SK-N-SH treated with all-trans-retinoic acid at 6 μM for 48 hours (cell line): ENCODE results near the gene PLEKHG3.

Source experiments
- CSDC2 ChIP-seq: fragments of 250-450 bp; sonication (Bioruptor Pico); IDR thresholded peaks from 2 replicates; pipeline ENCODE4 v1.5.0; 2020; ENCODE audit warnings: mild to moderate bottlenecking, moderate library complexity
- ESRRG ChIP-seq: fragments of 250-450 bp; sonication (Bioruptor Pico); IDR thresholded peaks from 2 replicates; pipeline ENCODE4 v1.6.1; 2021; ENCODE audit warnings: mild to moderate bottlenecking
- ISL1 ChIP-seq: fragments of 250-450 bp; sonication (Bioruptor Pico); IDR thresholded peaks from 2 replicates; pipeline ENCODE4 v2.1.2; 2022; ENCODE audit warnings: mild to moderate bottlenecking, moderate library complexity
- OSR1 ChIP-seq: fragments of 250-450 bp; sonication (Bioruptor Pico); IDR thresholded peaks from 2 replicates; pipeline ENCODE4 v1.8.0; 2022; ENCODE audit warnings: moderate library complexity, mild to moderate bottlenecking, inconsistent platforms
- RARB ChIP-seq: fragments of 250-450 bp; sonication (Bioruptor Pico); IDR thresholded peaks from 2 replicates; pipeline ENCODE4 v1.8.0; 2021; ENCODE audit warnings: mild to moderate bottlenecking, moderate library complexity
- SNAI2 ChIP-seq: fragments of 250-450 bp; sonication (Bioruptor Pico); IDR thresholded peaks from 2 replicates; pipeline ENCODE4 v1.5.0; 2020; ENCODE audit warnings: mild to moderate bottlenecking, moderate library complexity
- TOX ChIP-seq: fragments of 250-450 bp; sonication (Bioruptor Pico); IDR thresholded peaks from 2 replicates; pipeline ENCODE4 v1.8.0; 2021; ENCODE audit warnings: mild to moderate bottlenecking, moderate library complexity, borderline replicate concordance
- ZFP3 ChIP-seq: fragments of 250-450 bp; sonication (Bioruptor Pico); IDR thresholded peaks from 2 replicates; pipeline ENCODE4 v1.5.0; 2020; ENCODE audit warnings: mild to moderate bottlenecking, moderate library complexity
- ZNF565 ChIP-seq: fragments of 450-650 bp; formaldehyde crosslinking; conservative IDR thresholded peaks from 2 replicates; pipeline ENCODE4 v1.5.0; 2020; ENCODE audit warnings: low read depth, mild to moderate bottlenecking, moderate library complexity
- ZNF70 ChIP-seq: fragments of 450-650 bp; formaldehyde crosslinking; IDR thresholded peaks from 2 replicates; pipeline ENCODE4 v1.5.0; 2020; ENCODE audit warnings: mild to moderate bottlenecking, moderate library complexity
- TF ChIP-seq, protein P1 (sequence below): fragments of 250-450 bp; sonication (Bioruptor Pico); IDR thresholded peaks from 2 replicates; pipeline ENCODE4 v1.8.0; 2020; ENCODE audit warnings: mild to moderate bottlenecking, moderate library complexity, borderline replicate concordance
- TF ChIP-seq, protein P2 (sequence below): fragments of 250-450 bp; sonication (Bioruptor Pico); IDR thresholded peaks from 2 replicates; pipeline ENCODE4 v1.8.0; 2021; ENCODE audit warnings: low read depth, mild to moderate bottlenecking, moderate library complexity, borderline replicate concordance
- TF ChIP-seq, protein P3 (sequence below): fragments of 250-450 bp; sonication (Bioruptor Pico); IDR thresholded peaks from 2 replicates; pipeline ENCODE4 v1.5.0; 2020; ENCODE audit warnings: mild to moderate bottlenecking, moderate library complexity

DNA sequence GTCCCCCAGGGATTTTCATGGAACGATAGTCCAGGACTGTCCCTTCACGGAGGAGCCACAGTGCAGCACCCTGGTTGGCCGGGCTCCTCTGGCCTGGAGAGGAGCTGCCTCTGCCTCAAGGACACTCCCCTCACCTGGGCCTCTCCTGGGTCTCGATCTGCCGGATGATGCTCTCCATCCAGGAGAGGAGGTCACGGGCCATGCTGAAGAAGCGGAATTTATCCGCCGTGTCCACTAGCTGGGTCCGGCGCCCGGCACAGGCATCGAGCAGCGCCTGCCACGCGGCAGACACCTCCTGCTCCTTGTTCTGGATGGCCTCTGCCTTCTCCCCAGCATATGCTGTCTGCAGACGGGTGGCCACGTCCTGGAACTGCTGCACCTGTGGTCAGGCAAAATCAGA, 66.5 kb downstream of the PLEKHG3 start:
- TF ChIP-seq, protein P1, sequence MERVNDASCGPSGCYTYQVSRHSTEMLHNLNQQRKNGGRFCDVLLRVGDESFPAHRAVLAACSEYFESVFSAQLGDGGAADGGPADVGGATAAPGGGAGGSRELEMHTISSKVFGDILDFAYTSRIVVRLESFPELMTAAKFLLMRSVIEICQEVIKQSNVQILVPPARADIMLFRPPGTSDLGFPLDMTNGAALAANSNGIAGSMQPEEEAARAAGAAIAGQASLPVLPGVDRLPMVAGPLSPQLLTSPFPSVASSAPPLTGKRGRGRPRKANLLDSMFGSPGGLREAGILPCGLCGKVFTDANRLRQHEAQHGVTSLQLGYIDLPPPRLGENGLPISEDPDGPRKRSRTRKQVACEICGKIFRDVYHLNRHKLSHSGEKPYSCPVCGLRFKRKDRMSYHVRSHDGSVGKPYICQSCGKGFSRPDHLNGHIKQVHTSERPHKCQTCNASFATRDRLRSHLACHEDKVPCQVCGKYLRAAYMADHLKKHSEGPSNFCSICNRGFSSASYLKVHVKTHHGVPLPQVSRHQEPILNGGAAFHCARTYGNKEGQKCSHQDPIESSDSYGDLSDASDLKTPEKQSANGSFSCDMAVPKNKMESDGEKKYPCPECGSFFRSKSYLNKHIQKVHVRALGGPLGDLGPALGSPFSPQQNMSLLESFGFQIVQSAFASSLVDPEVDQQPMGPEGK (CRISPR knock-in tag) = no peak
- no peak for TF ChIP-seq OSR1
- no peak for TF ChIP-seq ZNF565
- no peak for TF ChIP-seq TOX (CRISPR knock-in tag)
- TF ChIP-seq ISL1 (CRISPR knock-in tag) = no peak
- TF ChIP-seq CSDC2 = no peak
- TF ChIP-seq ZNF70 = no peak
- TF ChIP-seq ZFP3 (CRISPR knock-in tag) = no peak
- TF ChIP-seq, protein P2, sequence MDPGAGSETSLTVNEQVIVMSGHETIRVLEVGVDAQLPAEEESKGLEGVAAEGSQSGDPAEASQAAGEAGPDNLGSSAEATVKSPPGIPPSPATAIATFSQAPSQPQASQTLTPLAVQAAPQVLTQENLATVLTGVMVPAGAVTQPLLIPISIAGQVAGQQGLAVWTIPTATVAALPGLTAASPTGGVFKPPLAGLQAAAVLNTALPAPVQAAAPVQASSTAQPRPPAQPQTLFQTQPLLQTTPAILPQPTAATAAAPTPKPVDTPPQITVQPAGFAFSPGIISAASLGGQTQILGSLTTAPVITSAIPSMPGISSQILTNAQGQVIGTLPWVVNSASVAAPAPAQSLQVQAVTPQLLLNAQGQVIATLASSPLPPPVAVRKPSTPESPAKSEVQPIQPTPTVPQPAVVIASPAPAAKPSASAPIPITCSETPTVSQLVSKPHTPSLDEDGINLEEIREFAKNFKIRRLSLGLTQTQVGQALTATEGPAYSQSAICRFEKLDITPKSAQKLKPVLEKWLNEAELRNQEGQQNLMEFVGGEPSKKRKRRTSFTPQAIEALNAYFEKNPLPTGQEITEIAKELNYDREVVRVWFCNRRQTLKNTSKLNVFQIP (CRISPR knock-in tag) = no peak
- TF ChIP-seq, protein P3, sequence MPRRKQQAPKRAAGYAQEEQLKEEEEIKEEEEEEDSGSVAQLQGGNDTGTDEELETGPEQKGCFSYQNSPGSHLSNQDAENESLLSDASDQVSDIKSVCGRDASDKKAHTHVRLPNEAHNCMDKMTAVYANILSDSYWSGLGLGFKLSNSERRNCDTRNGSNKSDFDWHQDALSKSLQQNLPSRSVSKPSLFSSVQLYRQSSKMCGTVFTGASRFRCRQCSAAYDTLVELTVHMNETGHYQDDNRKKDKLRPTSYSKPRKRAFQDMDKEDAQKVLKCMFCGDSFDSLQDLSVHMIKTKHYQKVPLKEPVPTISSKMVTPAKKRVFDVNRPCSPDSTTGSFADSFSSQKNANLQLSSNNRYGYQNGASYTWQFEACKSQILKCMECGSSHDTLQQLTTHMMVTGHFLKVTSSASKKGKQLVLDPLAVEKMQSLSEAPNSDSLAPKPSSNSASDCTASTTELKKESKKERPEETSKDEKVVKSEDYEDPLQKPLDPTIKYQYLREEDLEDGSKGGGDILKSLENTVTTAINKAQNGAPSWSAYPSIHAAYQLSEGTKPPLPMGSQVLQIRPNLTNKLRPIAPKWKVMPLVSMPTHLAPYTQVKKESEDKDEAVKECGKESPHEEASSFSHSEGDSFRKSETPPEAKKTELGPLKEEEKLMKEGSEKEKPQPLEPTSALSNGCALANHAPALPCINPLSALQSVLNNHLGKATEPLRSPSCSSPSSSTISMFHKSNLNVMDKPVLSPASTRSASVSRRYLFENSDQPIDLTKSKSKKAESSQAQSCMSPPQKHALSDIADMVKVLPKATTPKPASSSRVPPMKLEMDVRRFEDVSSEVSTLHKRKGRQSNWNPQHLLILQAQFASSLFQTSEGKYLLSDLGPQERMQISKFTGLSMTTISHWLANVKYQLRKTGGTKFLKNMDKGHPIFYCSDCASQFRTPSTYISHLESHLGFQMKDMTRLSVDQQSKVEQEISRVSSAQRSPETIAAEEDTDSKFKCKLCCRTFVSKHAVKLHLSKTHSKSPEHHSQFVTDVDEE (CRISPR knock-in tag) = no peak
- no peak for TF ChIP-seq ESRRG (CRISPR knock-in tag)
- no peak for TF ChIP-seq RARB (CRISPR knock-in tag)
- no peak for TF ChIP-seq SNAI2 (CRISPR knock-in tag)
